Activated naive CD4-positive, alpha-beta T cell treated with anti-CD3 and anti-CD28 coated beads for 36 hours (primary cell): ENCODE data around the gene SRGAP2B. TPM values are rescaled to one million over a fixed set of nuclear protein-coding genes. Genes with fewer than 3 reads are reported as not detected.
"Not testable (repeated sequence)": the region's sequence is repeated elsewhere in the genome, so short reads cannot be mapped to it uniquely, and the experiment has no call there.

Source experiments
- CTCF ChIA-PET: fragments of 350-600 bp; sonication (Branson Sonifier 250); formaldehyde crosslinking; loops from one replicate; lab custom pipeline; 2021; ENCODE audit warnings: antibody characterized with exemption; lab: Charles Lee
- DNase-seq: peaks from one replicate; pipeline ENCODE4 v3.0.0-alpha.2; 2020
- H3K27ac Mint-ChIP-seq: one replicate; pipeline ENCODE4 v1.8.0; 2021; ENCODE audit warnings: mild to moderate bottlenecking, mixed read lengths
- H3K27me3 Mint-ChIP-seq: one replicate; pipeline ENCODE4 v1.8.0; 2021; ENCODE audit warnings: low read depth, mixed read lengths
- H3K36me3 Mint-ChIP-seq: one replicate; pipeline ENCODE4 v1.8.0; 2021; ENCODE audit warnings: low read depth, mixed read lengths
- H3K4me1 Mint-ChIP-seq: one replicate; pipeline ENCODE4 v1.8.0; 2021; ENCODE audit warnings: low read depth, mixed read lengths
- H3K4me3 Mint-ChIP-seq: one replicate; pipeline ENCODE4 v1.8.0; 2021; ENCODE audit warnings: mild to moderate bottlenecking, moderate library complexity, mixed read lengths
- H3K9me3 Mint-ChIP-seq: one replicate; pipeline ENCODE4 v1.8.0; 2021; ENCODE audit warnings: mixed read lengths
- intact Hi-C: fragments of 100-400 bp; cut with micrococcal nuclease; formaldehyde crosslinking; loops from one replicate; pipeline ENCODE4 v1.15.1; 2023
- total RNA-seq, 2 experiments: library from RNA; stranded (reverse); gene quantifications; one replicate each; pipeline ENCODE4 v1.2.3, GENCODE V29; 2021

SRGAP2B gene
- total RNA-seq, 2 experiments from 2014 or later = 22.4 to 24.2 TPM

GRCh38 chr1:144913458-144913857, 181.7 kb downstream of the SRGAP2B start:
- H3K27ac Mint-ChIP-seq, DNase-seq, H3K36me3 Mint-ChIP-seq, CTCF ChIA-PET, intact Hi-C loops, H3K4me3 Mint-ChIP-seq, H3K27me3 Mint-ChIP-seq, H3K4me1 Mint-ChIP-seq, H3K9me3 Mint-ChIP-seq: not testable (repeated sequence)

- DNase-seq, intact Hi-C loops, H3K4me1 Mint-ChIP-seq, H3K36me3 Mint-ChIP-seq, H3K27ac Mint-ChIP-seq, CTCF ChIA-PET, H3K4me3 Mint-ChIP-seq, H3K9me3 Mint-ChIP-seq, H3K27me3 Mint-ChIP-seq: not testable (repeated sequence)
Measured at GRCh38 chr1:144910729-144911128, 184.4 kb downstream of the SRGAP2B start.

- H3K27ac Mint-ChIP-seq, CTCF ChIA-PET, H3K36me3 Mint-ChIP-seq, H3K4me3 Mint-ChIP-seq, DNase-seq, H3K27me3 Mint-ChIP-seq, intact Hi-C loops, H3K9me3 Mint-ChIP-seq, H3K4me1 Mint-ChIP-seq: not testable (repeated sequence)
Measured at GRCh38 chr1:144900841-144901240, 194.3 kb downstream of the SRGAP2B start.

- H3K9me3 Mint-ChIP-seq, H3K27me3 Mint-ChIP-seq, H3K27ac Mint-ChIP-seq, intact Hi-C loops, CTCF ChIA-PET, H3K36me3 Mint-ChIP-seq, H3K4me1 Mint-ChIP-seq, DNase-seq, H3K4me3 Mint-ChIP-seq: not testable (repeated sequence)
Measured at GRCh38 chr1:144894454-144895201, 200.5 kb downstream of the SRGAP2B start.

GRCh38 chr1:144893710-144894438, 201.3 kb downstream of the SRGAP2B start:
- H3K27ac Mint-ChIP-seq, CTCF ChIA-PET, H3K9me3 Mint-ChIP-seq, H3K4me3 Mint-ChIP-seq, H3K27me3 Mint-ChIP-seq, H3K36me3 Mint-ChIP-seq, intact Hi-C loops, H3K4me1 Mint-ChIP-seq, DNase-seq: not testable (repeated sequence)

- DNase-seq, H3K27ac Mint-ChIP-seq, H3K36me3 Mint-ChIP-seq, H3K4me3 Mint-ChIP-seq, H3K4me1 Mint-ChIP-seq, CTCF ChIA-PET, H3K9me3 Mint-ChIP-seq, intact Hi-C loops, H3K27me3 Mint-ChIP-seq: not testable (repeated sequence)
Measured at GRCh38 chr1:144893062-144893461, 202.1 kb downstream of the SRGAP2B start.

- H3K36me3 Mint-ChIP-seq, H3K27ac Mint-ChIP-seq, H3K27me3 Mint-ChIP-seq, H3K4me3 Mint-ChIP-seq, DNase-seq, H3K9me3 Mint-ChIP-seq, intact Hi-C loops, H3K4me1 Mint-ChIP-seq, CTCF ChIA-PET: not testable (repeated sequence)
Measured at GRCh38 chr1:144889450-144890115, 205.5 kb downstream of the SRGAP2B start.

GRCh38 chr1:144883022-144883421, 212.1 kb downstream of the SRGAP2B start:
- H3K4me1 Mint-ChIP-seq, H3K27ac Mint-ChIP-seq, H3K4me3 Mint-ChIP-seq, intact Hi-C loops, H3K27me3 Mint-ChIP-seq, CTCF ChIA-PET, H3K9me3 Mint-ChIP-seq, H3K36me3 Mint-ChIP-seq: not testable (repeated sequence)
- DNase-seq = peak; percentile 26

- H3K36me3 Mint-ChIP-seq, H3K27me3 Mint-ChIP-seq, DNase-seq, intact Hi-C loops, H3K4me1 Mint-ChIP-seq, H3K4me3 Mint-ChIP-seq, H3K9me3 Mint-ChIP-seq, H3K27ac Mint-ChIP-seq, CTCF ChIA-PET: not testable (repeated sequence)
Measured at GRCh38 chr1:144882343-144882742, 212.8 kb downstream of the SRGAP2B start.

GRCh38 chr1:144858607-144859006, 236.5 kb downstream of the SRGAP2B start:
- not testable (repeated sequence) for DNase-seq

More at GRCh38 chr1:144858607-144859006, 236.5 kb downstream of the SRGAP2B start:
- H3K36me3 Mint-ChIP-seq, H3K9me3 Mint-ChIP-seq, H3K4me1 Mint-ChIP-seq, CTCF ChIA-PET, H3K27ac Mint-ChIP-seq, intact Hi-C loops, H3K27me3 Mint-ChIP-seq, H3K4me3 Mint-ChIP-seq: not testable (repeated sequence)
